ENCODE measurements around the gene GRM8. TPM values are rescaled to one million over a fixed set of nuclear protein-coding genes. Genes with fewer than 3 reads are reported as not detected.

Gene GRM8
- total and polyA plus RNA-seq, 10 of the 15 experiments (the other 5 are each of a cell fraction or from before 2014, with no cell fraction given), result 0.33 to 7.1 (median 0.45) TPM; not detected in 2

DNA sequence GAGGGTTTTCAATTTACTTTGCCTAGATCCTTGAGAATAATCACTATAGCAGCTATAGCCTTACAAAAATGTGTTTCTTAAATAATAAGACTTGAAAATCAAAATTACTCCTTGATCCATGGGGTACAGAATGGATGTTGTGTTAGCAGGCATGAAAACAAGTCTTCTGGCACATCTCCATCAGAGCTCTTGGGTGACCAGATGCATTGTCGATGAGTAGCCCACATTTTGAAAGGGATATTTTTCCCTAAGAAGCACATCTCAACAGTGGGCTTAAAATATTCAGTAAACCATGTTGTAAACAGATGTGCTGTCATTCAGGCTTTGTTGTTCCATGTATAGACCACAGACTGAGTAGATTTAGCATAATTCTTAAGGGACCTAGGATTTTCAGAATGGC, 827.8 kb downstream of the GRM8 start:
- ATAC-seq, result no peak
- Histone ChIP-seq H3K9me3 (replicated peaks; ENCODE audit: control insufficient read depth, insufficient read depth, low read length) (no peaks in the 10 kb centered on the region), H3K79me2 (ENCODE audit: control insufficient read depth, insufficient read depth, low read length) (no peaks in the 10 kb centered on the region), H3K4me2 (ENCODE audit: control insufficient read depth, insufficient read depth) (no peak overlapping the region), H3K27ac (ENCODE audit: control insufficient read depth, insufficient read depth) (no peak overlapping the region), H2AFZ (ENCODE audit: control insufficient read depth, low read depth, low read length) (no peak overlapping the region), H3K27me3 (replicated peaks in 1 of 2; ENCODE audit: control insufficient read depth in 2 of 2, insufficient read depth in 2 of 2, low read length in 1 of 2) (no peaks in the 10 kb centered on the region), H3K4me3 (no peak overlapping the region), H3K36me3 (ENCODE audit: control insufficient read depth in 2 of 2, insufficient read depth in 2 of 2, low read length in 1 of 2) (no peaks in the 10 kb centered on the region), H3K9ac (ENCODE audit: control insufficient read depth, insufficient read depth, low read length) (no peak overlapping the region), H4K20me1 (ENCODE audit: control insufficient read depth, insufficient read depth) (no peaks in the 10 kb centered on the region), H3K4me1 (ENCODE audit: control insufficient read depth, insufficient read depth, low read length) (no peaks in the 10 kb centered on the region)
- RAD21 ChIA-PET (ENCODE audit: unreplicated experiment), result no interaction called here
- intact Hi-C loops (cut with micrococcal nuclease; ENCODE audit: unreplicated experiment), result no loop called here
- BruUV-seq (replicated peaks), result no TSS peak
- 25% methylated on average over 1 of the region's 1 CpG for WGBS (ENCODE audit: insufficient coverage, insufficient replicate concordance, low lambda C conversion rate, missing lambda C conversion rate)
- CTCF ChIA-PET, result interaction anchor here (1.0 to 3.5 kb wide), 4 partner anchors 10 to 17 kb away, joined by 3 to 20 read pairs (median 5); no protein-coding TSS in a partner anchor
- TF ChIP-seq, protein P1, sequence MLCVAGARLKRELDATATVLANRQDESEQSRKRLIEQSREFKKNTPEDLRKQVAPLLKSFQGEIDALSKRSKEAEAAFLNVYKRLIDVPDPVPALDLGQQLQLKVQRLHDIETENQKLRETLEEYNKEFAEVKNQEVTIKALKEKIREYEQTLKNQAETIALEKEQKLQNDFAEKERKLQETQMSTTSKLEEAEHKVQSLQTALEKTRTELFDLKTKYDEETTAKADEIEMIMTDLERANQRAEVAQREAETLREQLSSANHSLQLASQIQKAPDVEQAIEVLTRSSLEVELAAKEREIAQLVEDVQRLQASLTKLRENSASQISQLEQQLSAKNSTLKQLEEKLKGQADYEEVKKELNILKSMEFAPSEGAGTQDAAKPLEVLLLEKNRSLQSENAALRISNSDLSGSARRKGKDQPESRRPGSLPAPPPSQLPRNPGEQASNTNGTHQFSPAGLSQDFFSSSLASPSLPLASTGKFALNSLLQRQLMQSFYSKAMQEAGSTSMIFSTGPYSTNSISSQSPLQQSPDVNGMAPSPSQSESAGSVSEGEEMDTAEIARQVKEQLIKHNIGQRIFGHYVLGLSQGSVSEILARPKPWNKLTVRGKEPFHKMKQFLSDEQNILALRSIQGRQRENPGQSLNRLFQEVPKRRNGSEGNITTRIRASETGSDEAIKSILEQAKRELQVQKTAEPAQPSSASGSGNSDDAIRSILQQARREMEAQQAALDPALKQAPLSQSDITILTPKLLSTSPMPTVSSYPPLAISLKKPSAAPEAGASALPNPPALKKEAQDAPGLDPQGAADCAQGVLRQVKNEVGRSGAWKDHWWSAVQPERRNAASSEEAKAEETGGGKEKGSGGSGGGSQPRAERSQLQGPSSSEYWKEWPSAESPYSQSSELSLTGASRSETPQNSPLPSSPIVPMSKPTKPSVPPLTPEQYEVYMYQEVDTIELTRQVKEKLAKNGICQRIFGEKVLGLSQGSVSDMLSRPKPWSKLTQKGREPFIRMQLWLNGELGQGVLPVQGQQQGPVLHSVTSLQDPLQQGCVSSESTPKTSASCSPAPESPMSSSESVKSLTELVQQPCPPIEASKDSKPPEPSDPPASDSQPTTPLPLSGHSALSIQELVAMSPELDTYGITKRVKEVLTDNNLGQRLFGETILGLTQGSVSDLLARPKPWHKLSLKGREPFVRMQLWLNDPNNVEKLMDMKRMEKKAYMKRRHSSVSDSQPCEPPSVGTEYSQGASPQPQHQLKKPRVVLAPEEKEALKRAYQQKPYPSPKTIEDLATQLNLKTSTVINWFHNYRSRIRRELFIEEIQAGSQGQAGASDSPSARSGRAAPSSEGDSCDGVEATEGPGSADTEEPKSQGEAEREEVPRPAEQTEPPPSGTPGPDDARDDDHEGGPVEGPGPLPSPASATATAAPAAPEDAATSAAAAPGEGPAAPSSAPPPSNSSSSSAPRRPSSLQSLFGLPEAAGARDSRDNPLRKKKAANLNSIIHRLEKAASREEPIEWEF (IDR thresholded peaks at IDR 0.05; ENCODE audit: insufficient replicate concordance, low read depth, low read length), result no peak
- TF ChIP-seq, protein P2, sequence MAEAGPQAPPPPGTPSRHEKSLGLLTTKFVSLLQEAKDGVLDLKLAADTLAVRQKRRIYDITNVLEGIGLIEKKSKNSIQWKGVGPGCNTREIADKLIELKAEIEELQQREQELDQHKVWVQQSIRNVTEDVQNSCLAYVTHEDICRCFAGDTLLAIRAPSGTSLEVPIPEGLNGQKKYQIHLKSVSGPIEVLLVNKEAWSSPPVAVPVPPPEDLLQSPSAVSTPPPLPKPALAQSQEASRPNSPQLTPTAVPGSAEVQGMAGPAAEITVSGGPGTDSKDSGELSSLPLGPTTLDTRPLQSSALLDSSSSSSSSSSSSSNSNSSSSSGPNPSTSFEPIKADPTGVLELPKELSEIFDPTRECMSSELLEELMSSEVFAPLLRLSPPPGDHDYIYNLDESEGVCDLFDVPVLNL (IDR thresholded peaks at IDR 0.05; ENCODE audit: low read depth, low read length), result no peak
- TF ChIP-seq RBBP5 (conservative IDR thresholded peaks at IDR 0.05) (no peak), MXI1 (IDR thresholded peaks at IDR 0.05; ENCODE audit: low read depth, low read length) (no peak), JUNB (IDR thresholded peaks at IDR 0.05) (no peak), YBX1 (IDR thresholded peaks at IDR 0.05) (no peak), MTA3 (IDR thresholded peaks at IDR 0.05; ENCODE audit: borderline replicate concordance, low read length) (no peak), HDGF (IDR thresholded peaks at IDR 0.05) (no peak)
- TF ChIP-seq, protein P3, sequence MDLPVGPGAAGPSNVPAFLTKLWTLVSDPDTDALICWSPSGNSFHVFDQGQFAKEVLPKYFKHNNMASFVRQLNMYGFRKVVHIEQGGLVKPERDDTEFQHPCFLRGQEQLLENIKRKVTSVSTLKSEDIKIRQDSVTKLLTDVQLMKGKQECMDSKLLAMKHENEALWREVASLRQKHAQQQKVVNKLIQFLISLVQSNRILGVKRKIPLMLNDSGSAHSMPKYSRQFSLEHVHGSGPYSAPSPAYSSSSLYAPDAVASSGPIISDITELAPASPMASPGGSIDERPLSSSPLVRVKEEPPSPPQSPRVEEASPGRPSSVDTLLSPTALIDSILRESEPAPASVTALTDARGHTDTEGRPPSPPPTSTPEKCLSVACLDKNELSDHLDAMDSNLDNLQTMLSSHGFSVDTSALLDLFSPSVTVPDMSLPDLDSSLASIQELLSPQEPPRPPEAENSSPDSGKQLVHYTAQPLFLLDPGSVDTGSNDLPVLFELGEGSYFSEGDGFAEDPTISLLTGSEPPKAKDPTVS (IDR thresholded peaks at IDR 0.05; ENCODE audit: low read depth, low read length), result no peak
- TF ChIP-seq, protein P4, sequence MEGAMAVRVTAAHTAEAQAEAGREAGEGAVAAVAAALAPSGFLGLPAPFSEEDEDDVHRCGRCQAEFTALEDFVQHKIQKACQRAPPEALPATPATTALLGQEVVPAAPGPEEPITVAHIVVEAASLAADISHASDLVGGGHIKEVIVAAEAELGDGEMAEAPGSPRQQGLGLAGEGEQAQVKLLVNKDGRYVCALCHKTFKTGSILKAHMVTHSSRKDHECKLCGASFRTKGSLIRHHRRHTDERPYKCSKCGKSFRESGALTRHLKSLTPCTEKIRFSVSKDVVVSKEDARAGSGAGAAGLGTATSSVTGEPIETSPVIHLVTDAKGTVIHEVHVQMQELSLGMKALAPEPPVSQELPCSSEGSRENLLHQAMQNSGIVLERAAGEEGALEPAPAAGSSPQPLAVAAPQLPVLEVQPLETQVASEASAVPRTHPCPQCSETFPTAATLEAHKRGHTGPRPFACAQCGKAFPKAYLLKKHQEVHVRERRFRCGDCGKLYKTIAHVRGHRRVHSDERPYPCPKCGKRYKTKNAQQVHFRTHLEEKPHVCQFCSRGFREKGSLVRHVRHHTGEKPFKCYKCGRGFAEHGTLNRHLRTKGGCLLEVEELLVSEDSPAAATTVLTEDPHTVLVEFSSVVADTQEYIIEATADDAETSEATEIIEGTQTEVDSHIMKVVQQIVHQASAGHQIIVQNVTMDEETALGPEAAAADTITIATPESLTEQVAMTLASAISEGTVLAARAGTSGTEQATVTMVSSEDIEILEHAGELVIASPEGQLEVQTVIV (IDR thresholded peaks at IDR 0.05; ENCODE audit: borderline replicate concordance, partially characterized antibody), result no peak
- in situ Hi-C loops (cut with MboI), result no loop called here
- SMC1A ChIA-PET (ENCODE audit: uncharacterized antibody, unreplicated experiment), result interaction anchor here (0.7 to 3.4 kb wide), 6 partner anchors 13 to 235 kb away, joined by 3 to 16 read pairs (median 3); no protein-coding TSS in a partner anchor
- DNase-seq (ENCODE audit: low read depth, low spot score), result no peak
- FAIRE-seq, result no peak
- POLR2A ChIA-PET, result no interaction called here

All from GM12878 (cell line).